HG02884 (cell line): Measurements from ENCODE around the gene PDE2A.
"Not testable (repeated sequence)": the region's sequence is repeated elsewhere in the genome, so short reads cannot be mapped to it uniquely, and the experiment has no call there.

ENCODE experiments used
- ATAC-seq: cut with Tn5 transposase; IDR thresholded peaks from one replicate; pipeline ENCODE4 v1.9.1; 2021; ENCODE audit warnings: mild to moderate bottlenecking, moderate library complexity; ENCODE audit not compliant: unreplicated experiment

Gene PDE2A

GRCh38 chr11:72555014-72555522 lies 119.2 kb downstream of the PDE2A start:
- not testable (repeated sequence) for ATAC-seq

DNA sequence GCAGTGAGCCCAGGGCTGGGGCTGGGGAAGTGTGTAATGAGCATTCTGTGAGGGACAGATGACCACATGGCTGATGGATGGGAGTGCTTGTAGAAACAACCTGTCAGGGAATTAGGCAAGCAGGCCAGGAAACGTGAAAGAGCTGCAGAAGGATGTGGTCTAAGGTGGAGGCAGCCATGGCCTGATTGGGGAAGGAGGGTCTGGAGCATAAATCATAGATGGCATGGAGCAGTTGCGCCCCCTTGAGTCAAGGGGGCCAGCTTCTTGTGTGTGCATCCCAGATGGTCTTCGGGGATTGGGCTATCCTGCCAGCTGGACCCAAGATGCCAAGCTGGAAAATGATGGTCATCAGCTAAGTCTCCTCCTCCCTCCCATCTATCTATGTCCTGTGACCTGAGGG lies 120.5 kb downstream of the PDE2A start:
- ATAC-seq, result no peak

- no peak for ATAC-seq
Measured at GRCh38 chr11:72552399-72552910, 121.8 kb downstream of the PDE2A start.

- no peak for ATAC-seq
Measured at GRCh38 chr11:72551571-72551970, 122.7 kb downstream of the PDE2A start.

- ATAC-seq, result no peak
Measured at GRCh38 chr11:72548463-72548862, 125.8 kb downstream of the PDE2A start.

DNA sequence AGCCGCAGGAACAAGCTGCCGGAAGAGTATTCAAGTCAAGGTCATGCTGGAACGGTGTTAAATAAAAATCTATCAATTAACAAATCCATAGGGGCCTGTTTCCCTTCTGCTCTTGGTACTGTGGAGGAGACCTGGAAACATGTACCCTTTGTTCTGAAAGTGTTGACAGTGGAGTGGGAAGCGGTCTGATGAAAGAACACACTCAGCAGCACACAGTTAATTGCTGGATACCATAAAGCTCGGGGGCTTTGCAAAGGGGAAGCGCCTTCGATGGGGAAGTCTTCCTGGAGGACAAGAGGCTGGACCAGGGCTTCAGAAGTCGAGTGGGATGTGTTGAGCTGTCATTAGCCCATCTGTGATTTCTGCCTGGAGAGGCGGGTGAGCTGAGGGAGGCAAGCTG lies 127.4 kb downstream of the PDE2A start:
- ATAC-seq, result no peak

DNA sequence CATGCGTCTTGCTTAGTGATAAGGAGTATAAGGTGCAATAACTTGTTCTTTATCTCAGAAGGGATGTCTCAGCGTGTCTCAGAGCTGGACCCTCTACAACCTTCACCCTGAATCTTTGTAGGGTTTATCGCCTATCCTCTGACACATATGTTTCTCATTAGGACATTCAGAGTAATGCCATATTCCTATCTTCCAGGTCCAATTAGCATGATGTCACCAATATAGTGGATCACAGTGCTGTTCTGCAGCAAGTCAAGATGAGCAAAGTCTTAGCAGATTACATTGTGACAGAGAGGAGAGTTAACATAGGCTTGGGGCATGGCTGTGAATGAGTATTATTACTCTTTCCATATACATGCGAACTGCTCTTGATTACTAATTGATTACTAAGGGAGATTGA lies 129.6 kb downstream of the PDE2A start:
- ATAC-seq, result no peak

GRCh38 chr11:72543849-72544542 lies 130.2 kb downstream of the PDE2A start:
- no peak for ATAC-seq

DNA sequence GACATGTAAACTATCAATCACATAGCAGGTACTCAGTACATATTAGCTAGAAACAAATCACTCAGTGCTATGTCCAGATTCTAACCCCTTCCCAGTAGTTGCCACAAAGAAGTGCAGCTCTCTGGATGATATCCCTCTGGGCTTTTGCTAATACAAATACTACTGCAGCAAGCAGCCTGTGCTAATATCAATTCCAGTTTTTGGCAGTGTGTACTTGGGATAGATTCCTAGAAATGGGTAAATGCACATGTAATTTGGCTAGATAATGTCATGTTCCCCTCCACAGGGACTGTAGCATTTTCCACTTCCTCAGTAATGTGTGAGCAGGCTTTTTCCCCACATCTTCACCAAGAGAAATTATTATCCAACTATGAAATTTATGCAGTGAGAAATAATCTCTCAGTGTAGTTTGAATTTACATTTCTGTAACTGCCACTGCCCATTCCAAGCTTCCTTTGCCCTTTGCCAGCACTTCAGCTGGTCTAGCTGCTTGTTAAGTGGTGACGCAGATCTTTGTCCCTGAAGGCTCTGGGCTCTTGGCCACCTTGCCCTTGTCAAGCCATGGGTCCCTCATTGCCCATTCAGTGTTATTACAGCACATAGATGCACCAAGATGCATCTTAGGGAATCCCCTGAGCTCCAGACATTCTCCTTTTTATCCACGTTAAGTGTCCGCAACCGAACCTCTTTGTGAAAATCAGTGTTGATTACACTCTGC lies 132.8 kb downstream of the PDE2A start:
- no peak for ATAC-seq

- ATAC-seq, result no peak
Measured at GRCh38 chr11:72537051-72537450, 137.2 kb downstream of the PDE2A start.

DNA sequence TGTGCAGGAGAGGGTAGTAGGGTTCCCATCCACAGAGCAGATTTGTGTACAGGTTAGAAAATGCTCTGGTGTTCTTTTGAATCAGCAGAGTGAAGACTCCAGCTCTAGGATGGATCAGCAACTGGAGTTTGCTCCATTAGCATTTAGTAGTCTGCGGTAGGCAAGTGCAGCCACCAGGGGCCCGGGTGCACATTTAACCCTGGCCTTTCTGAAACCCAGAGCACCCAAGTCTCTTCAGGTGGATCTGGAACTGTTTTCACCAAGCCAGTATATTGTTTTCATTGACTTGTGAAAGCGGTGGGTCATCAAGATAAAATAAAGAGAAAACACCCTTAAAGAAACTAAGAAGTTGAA lies 139.1 kb downstream of the PDE2A start:
- ATAC-seq, result no peak

GRCh38 chr11:72534371-72535193 lies 139.6 kb downstream of the PDE2A start:
- no peak for ATAC-seq

GRCh38 chr11:72529068-72529467 lies 145.2 kb downstream of the PDE2A start:
- ATAC-seq, result no peak

DNA sequence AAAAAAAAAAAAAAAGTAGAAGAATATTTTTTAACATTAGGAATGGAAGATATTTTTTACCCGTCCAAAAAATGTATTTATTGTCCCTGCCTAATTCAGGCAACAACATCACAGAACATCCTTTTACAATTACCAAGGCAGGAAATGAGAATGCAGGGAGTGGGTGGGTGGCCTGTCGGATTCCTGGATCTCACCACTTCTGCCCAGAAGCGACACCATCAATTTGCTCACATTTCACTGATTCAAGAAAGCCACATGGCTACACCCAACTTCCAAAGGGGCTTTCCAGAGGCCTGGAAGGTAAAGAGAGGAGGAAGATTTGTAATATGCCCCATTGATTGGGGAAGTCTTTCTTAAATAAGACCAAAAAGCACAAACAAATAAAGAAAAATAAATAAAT lies 146.1 kb downstream of the PDE2A start:
- ATAC-seq, result no peak
